Measurements from ENCODE around the gene CROCC2.

DNA sequence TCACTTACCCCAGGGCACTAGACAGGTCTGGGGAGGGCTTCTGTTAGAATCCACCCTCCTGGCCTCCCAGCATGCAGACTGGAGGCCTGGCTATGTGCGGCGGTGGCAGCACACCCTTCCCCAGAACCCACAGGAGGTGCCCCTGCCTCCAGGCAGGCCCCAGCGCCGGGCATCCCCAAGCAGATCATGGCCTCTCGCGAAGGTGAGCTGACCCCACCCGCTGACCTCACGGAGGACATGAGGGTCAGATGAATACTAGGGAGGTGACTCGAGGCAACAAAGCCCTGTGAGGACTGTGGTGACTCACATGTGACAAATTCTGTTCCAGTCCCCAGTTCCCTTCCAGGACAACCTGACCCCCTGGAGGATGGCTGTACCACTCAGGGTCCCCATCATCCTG, 12.1 kb upstream of the CROCC2 start:
- TF ChIP-seq, protein P1, sequence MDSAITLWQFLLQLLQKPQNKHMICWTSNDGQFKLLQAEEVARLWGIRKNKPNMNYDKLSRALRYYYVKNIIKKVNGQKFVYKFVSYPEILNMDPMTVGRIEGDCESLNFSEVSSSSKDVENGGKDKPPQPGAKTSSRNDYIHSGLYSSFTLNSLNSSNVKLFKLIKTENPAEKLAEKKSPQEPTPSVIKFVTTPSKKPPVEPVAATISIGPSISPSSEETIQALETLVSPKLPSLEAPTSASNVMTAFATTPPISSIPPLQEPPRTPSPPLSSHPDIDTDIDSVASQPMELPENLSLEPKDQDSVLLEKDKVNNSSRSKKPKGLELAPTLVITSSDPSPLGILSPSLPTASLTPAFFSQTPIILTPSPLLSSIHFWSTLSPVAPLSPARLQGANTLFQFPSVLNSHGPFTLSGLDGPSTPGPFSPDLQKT (IDR thresholded peaks at IDR 0.05; ENCODE audit: borderline replicate concordance, low read depth, low read length) = no peak
- TF ChIP-seq, protein P2, sequence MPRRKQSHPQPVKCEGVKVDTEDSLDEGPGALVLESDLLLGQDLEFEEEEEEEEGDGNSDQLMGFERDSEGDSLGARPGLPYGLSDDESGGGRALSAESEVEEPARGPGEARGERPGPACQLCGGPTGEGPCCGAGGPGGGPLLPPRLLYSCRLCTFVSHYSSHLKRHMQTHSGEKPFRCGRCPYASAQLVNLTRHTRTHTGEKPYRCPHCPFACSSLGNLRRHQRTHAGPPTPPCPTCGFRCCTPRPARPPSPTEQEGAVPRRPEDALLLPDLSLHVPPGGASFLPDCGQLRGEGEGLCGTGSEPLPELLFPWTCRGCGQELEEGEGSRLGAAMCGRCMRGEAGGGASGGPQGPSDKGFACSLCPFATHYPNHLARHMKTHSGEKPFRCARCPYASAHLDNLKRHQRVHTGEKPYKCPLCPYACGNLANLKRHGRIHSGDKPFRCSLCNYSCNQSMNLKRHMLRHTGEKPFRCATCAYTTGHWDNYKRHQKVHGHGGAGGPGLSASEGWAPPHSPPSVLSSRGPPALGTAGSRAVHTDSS (tag by site-specific recombination; IDR thresholded peaks at IDR 0.05) = no peak
- TF ChIP-seq ZNF350 (tag by site-specific recombination; IDR thresholded peaks at IDR 0.05) = no peak
- TF ChIP-seq ZNF654 (tag by site-specific recombination; IDR thresholded peaks at IDR 0.05; ENCODE audit: low read depth) = no peak
- TF ChIP-seq ZBTB20 (tag by site-specific recombination; IDR thresholded peaks at IDR 0.05) = no peak
- TF ChIP-seq, protein P3, sequence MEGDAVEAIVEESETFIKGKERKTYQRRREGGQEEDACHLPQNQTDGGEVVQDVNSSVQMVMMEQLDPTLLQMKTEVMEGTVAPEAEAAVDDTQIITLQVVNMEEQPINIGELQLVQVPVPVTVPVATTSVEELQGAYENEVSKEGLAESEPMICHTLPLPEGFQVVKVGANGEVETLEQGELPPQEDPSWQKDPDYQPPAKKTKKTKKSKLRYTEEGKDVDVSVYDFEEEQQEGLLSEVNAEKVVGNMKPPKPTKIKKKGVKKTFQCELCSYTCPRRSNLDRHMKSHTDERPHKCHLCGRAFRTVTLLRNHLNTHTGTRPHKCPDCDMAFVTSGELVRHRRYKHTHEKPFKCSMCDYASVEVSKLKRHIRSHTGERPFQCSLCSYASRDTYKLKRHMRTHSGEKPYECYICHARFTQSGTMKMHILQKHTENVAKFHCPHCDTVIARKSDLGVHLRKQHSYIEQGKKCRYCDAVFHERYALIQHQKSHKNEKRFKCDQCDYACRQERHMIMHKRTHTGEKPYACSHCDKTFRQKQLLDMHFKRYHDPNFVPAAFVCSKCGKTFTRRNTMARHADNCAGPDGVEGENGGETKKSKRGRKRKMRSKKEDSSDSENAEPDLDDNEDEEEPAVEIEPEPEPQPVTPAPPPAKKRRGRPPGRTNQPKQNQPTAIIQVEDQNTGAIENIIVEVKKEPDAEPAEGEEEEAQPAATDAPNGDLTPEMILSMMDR (tag by site-specific recombination; IDR thresholded peaks at IDR 0.05) = no peak
- TF ChIP-seq ZNF777 (tag by site-specific recombination; IDR thresholded peaks at IDR 0.05; ENCODE audit: borderline replicate concordance) = no peak
- no peak for TF ChIP-seq HOXA7 (CRISPR knock-in tag; IDR thresholded peaks at IDR 0.05; ENCODE audit: borderline replicate concordance)
- no peak for TF ChIP-seq ZNF24 (tag by site-specific recombination; IDR thresholded peaks at IDR 0.05)
- no peak for TF ChIP-seq ZNF114 (tag by site-specific recombination; IDR thresholded peaks at IDR 0.05)
